ENCODE measurements around the gene CYTH2.

GRCh38 chr19:48513289-48514122 is 44.3 kb downstream of the CYTH2 start:
- TF ChIP-seq CTCF (IDR thresholded peaks at IDR 0.05), result no peak
- TF ChIP-seq ZFX (IDR thresholded peaks at IDR 0.05; ENCODE audit: borderline replicate concordance), result no peak
